Keratinocyte (primary cell): ENCODE data around the gene TMEM132C.

ENCODE experiments used
- CTCF ChIP-seq, 3 experiments: IDR thresholded peaks in 1 of 3; conservative IDR thresholded peaks in 1 of 3; optimal IDR thresholded peaks in 1 of 3; 2 replicates in 2 of 3; 3 replicates in 1 of 3; pipeline versions ENCODE3 to v1.5.1; 2011; ENCODE audit warnings: low read length in 3 of 3, mild to moderate bottlenecking in 3 of 3, moderate library complexity in 2 of 3, control low read depth in 1 of 3, inconsistent platforms in 1 of 3; ENCODE audit not compliant: insufficient read depth in 2 of 3; ENCODE audit errors: extremely low read depth in 1 of 3
- EZH2 ChIP-seq: IDR thresholded peaks from one replicate; pipeline ENCODE4 v1.6.1; 2012; ENCODE audit warnings: inconsistent platforms, mild to moderate bottlenecking, low read length, moderate library complexity

GRCh38 chr12:128557231-128557630, 290.3 kb downstream of the TMEM132C start:
- TF ChIP-seq EZH2: no peak
- no peak for TF ChIP-seq CTCF (optimal IDR thresholded peaks at IDR 0.05 in 1 of 3, IDR thresholded peaks at IDR 0.05 in 1 of 3, conservative IDR thresholded peaks at IDR 0.05 in 1 of 3; ENCODE audit: extremely low read depth in 1 of 3, insufficient read depth in 2 of 3, low read length in 3 of 3)
